Sigmoid colon (tissue), 7 donors: ENCODE data around the gene AFF4. TPM values are rescaled to one million over a fixed set of nuclear protein-coding genes. Genes with fewer than 3 reads are reported as not detected.

ENCODE experiments used
- DNase-seq: peaks from one replicate; pipeline ENCODE4 v3.0.0-alpha.2; 2019
- H3K27ac ChIP-seq, 4 donors: fragments of 200-600 bp; sonication (generic); one replicate each; pipeline ENCODE4 v1.5.1; 2016 to 2019; ENCODE audit warnings: mild to moderate bottlenecking in 1 of 4
- H3K27me3 ChIP-seq, 3 donors: fragments of 200-600 bp; sonication (generic); one replicate each; pipeline ENCODE4 v1.5.1; 2019; ENCODE audit warnings: mild to moderate bottlenecking in 1 of 3
- H3K36me3 ChIP-seq, 4 donors: fragments of 200-600 bp; sonication (generic); one replicate each; pipeline ENCODE4 v1.5.1; 2016 to 2019
- H3K4me1 ChIP-seq, 4 donors: fragments of 200-600 bp; sonication (generic); one replicate each; pipeline ENCODE4 v1.5.1; 2017 to 2019
- H3K4me3 ChIP-seq, 4 donors: fragments of 200-600 bp; sonication (generic); one replicate each; pipeline ENCODE4 v1.5.1; 2017 to 2019; ENCODE audit warnings: mild to moderate bottlenecking in 2 of 4, moderate library complexity in 1 of 4
- H3K9me3 ChIP-seq, 4 donors: fragments of 200-600 bp in 3 of 4; sonication (generic) in 3 of 4; one replicate each; pipeline versions ENCODE4 v1.5.1 to v1.6.1; 2013 to 2019
- EP300 ChIP-seq, 4 donors: sonication (generic); formaldehyde crosslinking; IDR thresholded peaks; one replicate each; pipeline ENCODE4 v1.6.1; 2017; ENCODE audit warnings: antibody characterized with exemption in 4 of 4
- POLR2A ChIP-seq, 2 donors: fragments of 450-650 bp; IDR thresholded peaks; one replicate each; pipeline ENCODE4 v1.6.1; 2016; ENCODE audit warnings: antibody characterized with exemption in 2 of 2, mild to moderate bottlenecking in 2 of 2, moderate library complexity in 2 of 2
- POLR2AphosphoS5 ChIP-seq, 4 donors: sonication (generic); formaldehyde crosslinking; IDR thresholded peaks; one replicate each; pipeline ENCODE4 v1.6.1; 2017; ENCODE audit warnings: antibody characterized with exemption in 4 of 4
- WGBS, 2 donors: extraction: QIAGEN DNeasy Blood & Tissue Kit; methylation state at CpG; one replicate each; pipeline ENCODE4 v1.1.7; 2013; 5-methylcytosine and 5-hydroxymethylcytosine counted together
- intact Hi-C: fragments of 100-400 bp; cut with DNase I; formaldehyde crosslinking; loops from one replicate; pipeline ENCODE4 v1.15.1; 2023
- polyA plus RNA-seq, 3 donors: library from polyadenylated mRNA; stranded (reverse); fragments of 200-250 nt; gene quantifications; one replicate each; pipeline ENCODE4 v1.2.3, GENCODE V29; 2013
- total RNA-seq, 4 donors: library from RNA; depleted of rRNA; stranded (reverse); fragments of >200 nt; gene quantifications; one replicate each; pipeline ENCODE4 v1.1.0, GENCODE V29; 2016
- TF ChIP-seq, protein P1 (sequence below), 4 experiments: fragments of 450-650 bp in 3 of 4; fragments of 200-600 bp in 1 of 4; IDR thresholded peaks; one replicate each; pipeline ENCODE4 v1.5.1; 2016 to 2019; ENCODE audit warnings: antibody characterized with exemption in 4 of 4, mild to moderate bottlenecking in 3 of 4, moderate library complexity in 2 of 4
- donor health status: healthy with polysubstance abuse.
- donor health status: Bipolar disorder and iron deficiency.
- donor health status: healthy.

Gene AFF4
- total and polyA plus RNA-seq, 7 donors, result 9.0 to 74.0 (median 52.4) TPM

GRCh38 chr5:132840896-132841295 is 122.5 kb downstream of the AFF4 start:
- no peaks in the 10 kb centered on the region for H3K27me3 ChIP-seq
- no peak overlapping the region for H3K4me3 ChIP-seq
- H3K9me3 ChIP-seq, result no peaks in the 10 kb centered on the region
- intact Hi-C loops, result no loop called here
- H3K27ac ChIP-seq, result peak overlapping the region in 2 of 4 donors; percentile 56 to 74
- WGBS, 2 donors, result 36 to 70% methylated on average over 1 of the region's 1 CpG
- TF ChIP-seq POLR2A (IDR thresholded peaks at IDR 0.05), result no peak
- TF ChIP-seq, protein P1, sequence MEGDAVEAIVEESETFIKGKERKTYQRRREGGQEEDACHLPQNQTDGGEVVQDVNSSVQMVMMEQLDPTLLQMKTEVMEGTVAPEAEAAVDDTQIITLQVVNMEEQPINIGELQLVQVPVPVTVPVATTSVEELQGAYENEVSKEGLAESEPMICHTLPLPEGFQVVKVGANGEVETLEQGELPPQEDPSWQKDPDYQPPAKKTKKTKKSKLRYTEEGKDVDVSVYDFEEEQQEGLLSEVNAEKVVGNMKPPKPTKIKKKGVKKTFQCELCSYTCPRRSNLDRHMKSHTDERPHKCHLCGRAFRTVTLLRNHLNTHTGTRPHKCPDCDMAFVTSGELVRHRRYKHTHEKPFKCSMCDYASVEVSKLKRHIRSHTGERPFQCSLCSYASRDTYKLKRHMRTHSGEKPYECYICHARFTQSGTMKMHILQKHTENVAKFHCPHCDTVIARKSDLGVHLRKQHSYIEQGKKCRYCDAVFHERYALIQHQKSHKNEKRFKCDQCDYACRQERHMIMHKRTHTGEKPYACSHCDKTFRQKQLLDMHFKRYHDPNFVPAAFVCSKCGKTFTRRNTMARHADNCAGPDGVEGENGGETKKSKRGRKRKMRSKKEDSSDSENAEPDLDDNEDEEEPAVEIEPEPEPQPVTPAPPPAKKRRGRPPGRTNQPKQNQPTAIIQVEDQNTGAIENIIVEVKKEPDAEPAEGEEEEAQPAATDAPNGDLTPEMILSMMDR (IDR thresholded peaks at IDR 0.05), result no peak
- TF ChIP-seq POLR2AphosphoS5 (IDR thresholded peaks at IDR 0.05), result no peak
- TF ChIP-seq EP300 (IDR thresholded peaks at IDR 0.05), result no peak
- no peaks in the 10 kb centered on the region for H3K36me3 ChIP-seq
- H3K4me1 ChIP-seq, result peaks cover 0 to 8% (median 2%) of the 10 kb centered on the region in 4 donors
- no peak for DNase-seq

DNA sequence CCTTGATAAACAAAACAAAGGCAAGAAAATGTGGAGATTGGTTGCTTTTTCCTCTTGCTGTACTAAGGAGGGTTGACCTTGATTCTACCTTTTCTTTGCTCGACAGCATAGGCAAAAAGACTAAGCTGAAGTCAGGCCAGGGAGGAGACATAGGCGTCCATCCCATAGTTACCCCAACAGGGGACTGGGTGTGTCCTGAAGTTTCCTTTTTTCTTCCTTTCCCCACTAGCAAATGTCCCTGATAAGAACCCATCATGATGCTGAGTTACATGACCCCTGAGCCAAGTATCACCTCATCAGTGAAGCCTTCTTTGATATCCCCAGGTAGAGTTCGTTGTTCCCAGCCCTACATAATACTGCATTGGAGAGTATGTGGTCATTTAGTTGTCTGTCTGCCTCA is 123.1 kb downstream of the AFF4 start:
- WGBS, 2 donors, result 17 to 54% methylated on average over 3 of the region's 3 CpGs
- Histone ChIP-seq H3K27ac (peak overlapping the region; percentile 6 to 74 (median 52)), H3K27me3 (no peaks in the 10 kb centered on the region), H3K36me3 (no peaks in the 10 kb centered on the region), H3K9me3 (no peaks in the 10 kb centered on the region), H3K4me3 (no peak overlapping the region), H3K4me1 (peaks cover 0 to 8% (median 2%) of the 10 kb centered on the region in 4 donors)
- DNase-seq, result no peak
- TF ChIP-seq EP300 (IDR thresholded peaks at IDR 0.05) (no peak), POLR2A (IDR thresholded peaks at IDR 0.05) (no peak), POLR2AphosphoS5 (IDR thresholded peaks at IDR 0.05) (no peak)
- TF ChIP-seq, protein P1 (IDR thresholded peaks at IDR 0.05), result no peak
- intact Hi-C loops, result no loop called here

DNA sequence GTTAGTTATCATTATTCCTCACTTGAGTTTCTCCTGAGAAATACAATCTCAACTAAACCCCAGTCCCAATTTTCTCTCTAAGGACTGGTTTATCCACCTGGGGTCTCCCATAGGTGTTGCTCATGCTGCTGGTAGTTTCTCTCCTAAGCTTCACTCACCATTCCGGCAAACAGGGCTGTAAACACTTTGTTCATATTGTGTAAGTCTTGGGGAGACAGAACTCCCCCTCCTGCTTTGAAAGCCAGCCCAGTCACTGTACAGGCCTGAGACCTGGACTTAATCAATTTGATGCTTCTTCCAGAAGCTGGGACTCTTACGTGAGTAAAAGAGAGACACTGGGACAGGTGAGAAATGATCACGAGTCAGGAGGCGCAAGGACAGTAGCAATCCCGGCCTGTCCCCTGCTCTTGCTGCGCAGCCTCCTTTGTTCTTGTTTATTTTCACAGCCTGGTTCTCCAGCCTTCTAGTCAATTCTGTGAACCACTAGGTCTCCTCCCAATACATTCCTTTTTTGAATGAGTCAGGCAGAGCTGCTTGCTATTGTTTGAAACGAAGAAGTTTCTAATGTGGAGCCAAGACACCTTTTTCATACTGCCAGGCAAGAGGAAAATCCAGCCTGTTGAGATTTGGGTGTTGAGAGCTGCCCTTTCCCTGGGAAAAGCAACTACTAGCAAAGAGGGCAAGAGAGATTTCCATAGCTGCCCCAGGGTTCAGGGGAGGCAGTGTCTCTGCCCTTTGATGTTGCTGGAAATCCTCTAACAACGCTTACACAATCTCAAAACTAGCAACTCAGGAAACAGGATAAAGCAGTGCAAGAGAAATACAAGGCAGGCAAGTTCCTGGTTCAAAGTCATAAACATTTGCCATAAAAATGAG is 123.8 kb downstream of the AFF4 start:
- Histone ChIP-seq H3K4me1 (peaks cover 0 to 8% (median 2%) of the 10 kb centered on the region in 4 donors), H3K27me3 (no peaks in the 10 kb centered on the region), H3K27ac (peak overlapping the region; percentile 32 to 74 (median 52)), H3K4me3 (no peak overlapping the region), H3K9me3 (no peaks in the 10 kb centered on the region), H3K36me3 (no peaks in the 10 kb centered on the region)
- no peak for TF ChIP-seq POLR2A (IDR thresholded peaks at IDR 0.05)
- TF ChIP-seq POLR2AphosphoS5 (IDR thresholded peaks at IDR 0.05), result no peak
- intact Hi-C loops, result no loop called here
- 21 to 69% methylated on average over 8 of the region's 8 CpGs for WGBS, 2 donors
- DNase-seq, result no peak

GRCh38 chr5:132838516-132839282 is 124.7 kb downstream of the AFF4 start:
- Histone ChIP-seq H3K4me3 (no peak overlapping the region), H3K9me3 (no peaks in the 10 kb centered on the region), H3K4me1 (peaks cover 0 to 8% (median 2%) of the 10 kb centered on the region in 4 donors), H3K27ac (peak overlapping the region in 1 of 4 donors; percentile 74), H3K27me3 (no peaks in the 10 kb centered on the region), H3K36me3 (no peaks in the 10 kb centered on the region)
- no peak for TF ChIP-seq POLR2A (IDR thresholded peaks at IDR 0.05)
- TF ChIP-seq EP300 (IDR thresholded peaks at IDR 0.05), result no peak
- TF ChIP-seq, protein P1 (IDR thresholded peaks at IDR 0.05), result no peak
- TF ChIP-seq POLR2AphosphoS5 (IDR thresholded peaks at IDR 0.05), result no peak
- no peak for DNase-seq
- intact Hi-C loops, result no loop called here
- WGBS, 2 donors, result 43 to 68% methylated on average over 3 of the region's 3 CpGs

DNA sequence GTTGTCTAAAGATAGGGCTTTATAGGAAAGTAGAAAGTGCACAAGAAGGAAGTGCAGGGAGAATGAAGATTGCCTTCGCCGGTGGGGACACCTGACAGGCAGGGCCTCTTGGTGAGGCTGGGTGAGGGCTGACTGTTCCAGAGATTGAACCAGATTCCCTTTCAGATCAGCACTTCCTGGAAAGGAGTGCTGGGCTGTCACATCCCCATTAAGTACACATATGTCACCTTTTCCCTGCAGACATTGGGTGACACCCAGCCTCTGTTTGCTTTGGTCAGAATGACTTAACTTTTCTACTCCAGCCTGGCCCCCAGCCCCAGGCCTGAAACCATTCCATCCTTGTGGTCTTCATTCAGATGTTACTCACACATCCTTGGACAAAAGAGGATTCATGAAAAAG is 125.6 kb downstream of the AFF4 start:
- Histone ChIP-seq H3K27me3 (no peaks in the 10 kb centered on the region), H3K4me3 (no peak overlapping the region), H3K9me3 (no peaks in the 10 kb centered on the region), H3K27ac (no peak overlapping the region), H3K4me1 (peaks cover 0 to 8% (median 2%) of the 10 kb centered on the region in 4 donors), H3K36me3 (no peaks in the 10 kb centered on the region)
- peak in 1 of 2 donors; percentile 28 for TF ChIP-seq POLR2A (IDR thresholded peaks at IDR 0.05)
- no peak for TF ChIP-seq POLR2AphosphoS5 (IDR thresholded peaks at IDR 0.05)
- intact Hi-C loops, result no loop called here
- DNase-seq, result no peak
- WGBS, 2 donors, result 14 to 55% methylated on average over 2 of the region's 2 CpGs
